Suppressor macrophage treated with lipopolysaccharide for 4 hours (primary cell): ENCODE measurements around the gene GTF2F1.
"Not testable (repeated sequence)": the region's sequence is repeated elsewhere in the genome, so short reads cannot be mapped to it uniquely, and the experiment has no call there.

Experiments used
- DNase-seq: peaks from one replicate; pipeline ENCODE4 v3.0.0-alpha.2; 2020

Gene GTF2F1

DNA sequence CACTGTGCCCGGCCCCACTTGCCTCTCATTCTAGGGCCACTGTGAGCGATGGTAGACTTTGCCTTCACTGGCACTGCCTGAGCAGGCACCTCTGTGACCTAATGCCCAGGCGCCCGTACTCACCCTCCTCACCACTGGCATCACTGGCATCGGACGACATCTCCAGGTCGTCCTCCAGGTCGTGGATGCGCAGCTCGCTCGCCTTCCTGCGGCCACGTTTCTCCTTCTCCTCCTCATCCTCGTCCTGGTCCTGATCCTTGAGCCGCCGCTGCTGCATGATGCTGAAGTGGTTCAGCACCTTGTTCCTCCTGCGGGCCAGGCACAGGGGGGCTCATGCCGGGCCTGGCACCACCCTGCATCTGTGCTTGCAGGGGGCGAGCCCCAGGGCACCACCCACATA is 9.8 kb downstream of the GTF2F1 start:
- DNase-seq: no peak

DNA sequence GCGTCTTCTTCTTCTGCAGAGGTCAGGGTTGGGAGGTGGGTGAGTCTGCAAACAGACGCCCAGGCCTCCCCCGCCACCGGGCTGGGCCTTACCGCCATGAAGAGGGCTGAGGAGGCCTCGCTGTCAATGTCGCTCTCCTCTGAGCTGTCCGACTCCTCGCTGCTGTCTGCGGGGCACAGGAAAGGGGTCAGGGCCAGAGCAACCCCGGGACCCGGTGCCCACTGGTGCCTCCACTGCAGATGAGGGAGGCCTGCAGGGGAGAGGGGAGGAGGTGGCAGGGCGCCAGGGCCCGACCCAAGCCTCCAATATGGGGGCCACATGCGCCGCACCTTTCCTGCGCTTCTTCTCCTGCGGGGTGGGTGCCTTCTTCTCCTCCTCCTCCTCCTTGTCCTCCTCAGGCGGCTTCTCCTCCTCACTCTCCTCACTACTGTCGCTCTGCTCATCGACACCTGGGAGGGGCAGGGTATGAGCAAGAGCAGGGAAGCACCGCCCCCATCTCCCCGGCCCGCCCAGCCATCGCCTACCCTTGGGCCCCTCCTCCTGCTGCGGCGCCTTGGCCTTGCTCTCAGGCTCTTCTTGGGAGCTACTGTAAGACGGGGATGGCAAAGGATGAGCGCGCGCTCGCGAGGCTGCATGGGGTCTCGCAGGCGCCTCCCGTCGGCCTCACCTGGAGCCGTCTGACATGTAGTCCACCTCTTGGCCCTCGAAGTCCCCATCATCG is 11.8 kb downstream of the GTF2F1 start:
- DNase-seq: no peak

DNA sequence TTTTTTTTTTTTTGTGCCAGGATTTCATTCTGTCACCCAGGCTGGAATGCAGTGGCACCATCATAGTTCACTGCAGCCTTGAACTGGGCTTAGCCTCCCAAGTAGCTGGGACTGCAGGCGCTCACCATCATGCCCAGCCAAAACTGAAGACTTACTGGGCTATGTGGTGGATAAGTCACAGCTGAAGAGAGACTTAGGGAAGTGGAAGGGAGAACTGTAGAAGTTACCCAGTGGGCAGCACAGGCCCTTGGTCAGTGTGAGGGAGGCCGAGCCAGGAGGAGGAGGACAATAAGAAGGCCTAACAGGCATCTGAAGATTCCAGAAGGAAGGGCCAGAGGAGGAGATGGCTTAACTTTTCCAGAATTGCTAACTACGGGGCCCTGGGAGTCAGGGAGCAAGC is 13.2 kb downstream of the GTF2F1 start:
- no peak for DNase-seq

DNA sequence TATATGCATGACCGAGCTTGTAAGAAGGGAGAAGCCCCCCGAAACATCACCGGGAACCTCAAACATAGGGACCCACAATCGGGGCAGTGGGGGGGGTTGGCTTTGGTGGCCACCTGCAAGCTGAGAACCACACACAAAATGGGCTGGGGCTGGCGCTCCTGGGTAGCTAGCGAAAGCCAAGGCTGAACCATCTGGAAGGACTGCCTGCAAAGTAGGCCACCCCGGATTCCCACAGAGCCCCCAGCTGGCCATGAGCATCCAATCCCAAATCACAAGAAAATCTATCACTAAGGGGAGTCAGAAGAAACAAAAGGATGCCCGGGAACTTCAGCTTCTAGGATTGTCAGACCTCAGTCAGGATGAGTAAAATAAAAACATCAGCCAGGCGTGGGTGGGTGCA is 14.5 kb downstream of the GTF2F1 start:
- no peak for DNase-seq

DNA sequence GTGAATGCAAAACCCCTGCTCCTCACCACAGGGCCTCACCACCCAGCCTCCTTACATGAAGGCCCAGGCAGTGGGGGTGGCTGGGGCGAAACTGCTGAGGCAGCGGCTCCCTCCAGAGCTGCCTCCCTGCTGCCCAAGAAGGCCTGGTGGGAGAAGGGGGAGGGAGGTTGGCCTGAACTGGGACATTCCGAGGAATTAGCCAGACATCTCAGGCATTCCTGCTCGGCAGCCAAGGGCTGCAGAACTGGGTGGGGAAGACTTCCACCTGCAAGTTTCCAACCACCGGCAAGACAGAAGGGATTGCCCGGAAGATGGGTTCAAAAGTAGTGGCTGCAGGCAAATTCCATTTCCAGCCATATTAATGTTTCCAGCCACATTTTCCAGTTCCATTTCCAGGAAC is 14.9 kb downstream of the GTF2F1 start:
- DNase-seq: no peak

DNA sequence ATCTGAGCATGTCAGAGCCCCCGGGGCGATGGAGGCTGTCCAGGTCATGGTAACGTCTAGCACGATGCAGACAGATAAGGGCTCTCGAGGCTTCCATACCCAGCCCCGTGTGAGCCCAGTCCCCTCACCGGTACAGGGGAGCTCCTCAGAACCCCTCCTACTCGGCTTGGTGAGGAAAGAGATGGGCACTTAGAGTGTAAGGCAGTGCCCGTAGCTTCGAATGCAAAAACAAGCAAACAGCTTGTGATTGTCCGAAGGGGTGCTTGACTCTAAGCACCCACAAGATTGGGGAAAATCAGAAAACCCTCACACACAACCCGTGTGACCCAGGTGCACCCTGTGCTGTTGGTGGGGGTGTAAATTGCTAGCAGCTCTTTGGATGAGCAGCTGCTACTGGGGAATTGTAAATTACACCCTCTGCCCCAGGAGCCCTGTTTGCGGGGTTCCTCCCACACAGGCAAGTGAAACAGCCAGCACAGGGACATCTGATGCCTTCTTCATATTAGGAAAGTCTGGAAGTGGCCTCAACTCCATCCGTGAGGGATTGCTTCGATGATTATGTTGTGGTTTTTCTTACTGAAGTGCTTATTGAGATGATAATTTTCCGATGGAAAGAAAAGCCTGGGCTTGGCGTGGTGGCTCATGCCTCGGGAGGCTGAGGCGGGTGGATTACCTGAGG is 16.3 kb downstream of the GTF2F1 start:
- DNase-seq: no peak

DNA sequence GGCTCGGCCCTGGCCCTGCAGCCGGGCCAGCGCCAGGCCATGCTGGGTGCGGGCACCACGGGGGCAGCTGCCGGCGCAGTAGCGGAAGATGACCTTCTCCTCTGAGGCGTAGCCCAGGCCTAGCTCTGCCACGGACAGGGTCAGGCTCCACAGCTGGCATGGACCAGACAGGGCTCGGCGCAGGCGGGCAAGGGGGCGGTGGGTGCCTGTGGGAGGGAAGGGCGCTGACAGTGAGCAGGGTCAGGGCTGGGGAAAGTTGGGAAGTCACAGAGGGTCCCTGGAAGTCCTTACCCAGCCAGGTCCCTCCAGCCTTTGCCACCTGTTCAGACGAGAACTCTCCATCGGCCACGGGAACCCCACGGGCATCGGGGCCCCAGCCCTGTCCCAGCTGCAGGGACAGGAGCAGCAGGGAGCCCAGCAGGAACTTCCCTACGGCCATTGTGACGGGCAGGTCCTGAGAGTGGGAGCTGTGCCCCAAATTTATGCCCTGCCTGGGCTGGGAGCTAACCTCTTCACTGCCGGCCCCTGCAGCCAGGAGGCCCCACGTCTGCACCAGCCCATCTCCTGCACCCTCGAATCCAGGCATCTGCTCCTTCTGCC is 17.5 kb downstream of the GTF2F1 start, which contains the start of gene PSPN:
TSS of gene PSPN (minus strand) at position 523 of the 600 bp plus-strand sequence. CDS start at position 439, 84 bp downstream.
- DNase-seq: no peak

DNA sequence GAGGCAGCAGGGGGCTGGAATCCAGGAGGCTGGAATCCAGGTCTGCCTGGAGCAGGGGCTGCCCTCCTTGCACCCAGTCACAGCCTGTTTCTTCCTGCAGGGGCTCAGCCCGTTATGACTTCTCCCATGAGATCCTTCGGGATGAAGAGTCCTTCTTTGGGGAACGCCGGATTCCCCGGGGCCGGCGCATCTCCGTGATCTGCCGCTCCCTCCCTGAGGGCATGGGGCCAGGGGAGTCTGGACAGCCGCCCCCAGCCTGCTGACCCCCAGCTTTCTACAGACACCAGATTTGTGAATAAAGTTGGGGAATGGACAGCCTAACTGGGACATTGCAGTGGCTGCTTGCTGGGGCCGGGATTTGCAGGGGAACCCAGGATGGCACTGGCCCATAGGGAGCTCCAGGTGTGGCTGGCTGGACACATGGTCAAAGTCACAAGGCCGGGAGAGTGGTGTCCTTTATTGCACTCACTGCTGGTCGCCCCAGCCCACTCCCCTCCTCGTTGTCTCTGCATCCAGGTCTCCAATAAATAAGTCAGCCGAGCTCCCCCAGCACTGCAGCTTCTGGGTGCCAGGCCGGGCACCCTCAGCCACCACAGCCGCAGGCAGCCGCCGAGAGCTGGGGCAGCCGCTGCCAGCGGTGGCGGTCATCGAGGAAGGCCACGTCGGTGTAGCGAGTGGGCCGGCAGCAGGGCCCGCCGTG is 18.1 kb downstream of the GTF2F1 start:
- no peak for DNase-seq

DNA sequence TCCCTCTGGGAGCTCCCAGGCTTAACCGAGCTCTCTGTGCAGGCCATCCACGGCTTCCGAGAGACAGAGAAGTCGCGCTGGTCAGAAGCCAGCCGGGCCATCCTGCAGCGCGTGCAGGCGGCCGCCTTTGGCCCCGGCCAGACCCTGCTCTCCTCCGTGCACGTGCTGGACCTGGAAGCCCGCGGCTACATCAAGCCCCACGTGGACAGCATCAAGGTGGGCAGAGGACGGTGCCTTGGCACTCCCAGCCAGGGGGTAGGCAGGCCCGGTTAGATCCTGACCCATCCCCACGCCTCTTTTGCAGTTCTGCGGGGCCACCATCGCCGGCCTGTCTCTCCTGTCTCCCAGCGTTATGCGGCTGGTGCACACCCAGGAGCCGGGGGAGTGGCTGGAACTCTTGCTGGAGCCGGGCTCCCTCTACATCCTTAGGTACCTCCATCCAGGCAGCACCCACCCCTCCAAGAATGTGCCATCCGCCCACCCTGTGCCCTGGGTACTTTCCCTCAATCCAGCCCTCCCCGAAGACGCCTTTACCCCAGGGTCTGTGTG is 18.7 kb downstream of the GTF2F1 start:
- DNase-seq: no peak

DNA sequence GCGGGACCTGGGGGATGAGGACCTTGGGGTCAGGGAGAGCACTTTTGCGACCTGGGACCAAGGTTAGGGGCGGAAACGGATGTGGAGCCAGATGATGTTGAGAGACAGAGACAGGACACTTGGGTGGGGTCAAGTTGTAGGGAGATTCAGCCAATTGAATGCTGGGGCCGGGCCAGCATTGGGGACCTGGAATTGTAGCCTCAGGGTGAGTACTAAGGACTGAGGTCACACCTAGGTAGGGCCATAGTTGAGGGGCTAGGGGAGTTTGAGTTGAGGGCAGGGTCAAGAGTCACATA is 19.2 kb downstream of the GTF2F1 start:
- DNase-seq: no peak

DNA sequence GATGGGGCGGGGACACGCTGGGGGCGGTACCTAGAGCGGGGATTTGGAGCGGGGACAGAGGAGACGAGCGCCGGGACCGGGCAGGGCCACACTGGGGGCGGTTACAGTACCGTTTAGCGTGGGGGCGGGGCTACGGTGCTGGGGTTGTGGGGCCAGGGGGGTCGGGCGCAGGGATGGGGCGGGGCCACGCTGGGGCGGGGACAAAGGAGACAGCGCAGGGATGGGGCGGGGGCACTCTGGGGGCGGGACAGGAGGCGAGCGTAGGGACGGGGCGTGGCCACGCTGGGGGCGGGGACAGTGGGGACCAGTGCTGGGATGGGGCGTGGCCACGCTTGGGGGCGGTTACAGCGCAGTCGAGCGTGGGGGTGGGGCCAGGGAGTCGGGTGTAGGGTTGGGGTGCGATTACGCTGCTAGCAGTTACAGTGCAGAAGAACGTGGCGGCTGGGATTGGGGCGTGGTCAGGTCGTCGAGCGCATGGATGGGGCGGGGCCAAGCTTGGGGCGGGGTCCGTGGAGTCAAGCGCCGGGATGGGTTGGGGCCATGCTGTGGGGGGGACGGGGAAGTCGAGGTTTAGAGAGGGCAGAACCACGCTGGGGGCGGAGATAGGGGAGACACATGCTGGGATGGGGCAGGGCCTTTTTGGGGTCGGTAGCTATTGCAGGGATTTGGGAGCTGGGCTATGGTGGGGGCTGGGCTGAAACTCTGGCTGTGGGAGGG is 19.7 kb downstream of the GTF2F1 start:
- DNase-seq: peak; percentile 99

DNA sequence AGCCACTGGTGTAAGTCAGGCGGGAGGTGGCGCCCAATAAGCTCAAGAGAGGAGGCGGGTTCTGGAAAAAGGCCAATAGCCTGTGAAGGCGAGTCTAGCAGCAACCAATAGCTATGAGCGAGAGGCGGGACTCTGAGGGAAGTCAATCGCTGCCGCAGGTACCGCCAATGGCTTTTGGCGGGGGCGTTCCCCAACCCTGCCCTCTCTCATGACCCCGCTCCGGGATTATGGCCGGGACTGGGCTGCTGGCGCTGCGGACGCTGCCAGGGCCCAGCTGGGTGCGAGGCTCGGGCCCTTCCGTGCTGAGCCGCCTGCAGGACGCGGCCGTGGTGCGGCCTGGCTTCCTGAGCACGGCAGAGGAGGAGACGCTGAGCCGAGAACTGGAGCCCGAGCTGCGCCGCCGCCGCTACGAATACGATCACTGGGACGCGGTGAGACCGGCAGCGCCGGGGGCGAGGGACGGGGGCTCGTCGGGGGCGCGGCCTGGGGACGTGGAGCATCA is 20.3 kb downstream of the GTF2F1 start, which contains the start of gene ALKBH7:
TSS of gene ALKBH7 (plus strand) at position 201 of the 502 bp plus-strand sequence. CDS start at position 228, 27 bp downstream.
- peak; percentile 100 for DNase-seq

DNA sequence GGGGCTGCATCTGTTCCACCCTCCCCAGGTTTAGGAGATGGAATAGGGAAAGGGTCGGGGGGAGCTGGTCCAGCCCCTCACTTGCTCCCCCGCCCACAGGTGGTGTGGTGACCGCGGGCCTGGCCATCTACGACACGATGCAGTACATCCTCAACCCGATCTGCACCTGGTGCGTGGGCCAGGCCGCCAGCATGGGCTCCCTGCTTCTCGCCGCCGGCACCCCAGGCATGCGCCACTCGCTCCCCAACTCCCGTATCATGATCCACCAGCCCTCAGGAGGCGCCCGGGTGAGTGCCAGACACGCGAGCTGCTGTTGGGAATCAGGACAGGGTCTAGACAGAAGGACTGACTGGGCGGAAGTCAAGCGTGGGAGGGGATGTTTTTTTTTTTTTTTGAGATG is 28.6 kb downstream of the GTF2F1 start:
- DNase-seq: no peak

DNA sequence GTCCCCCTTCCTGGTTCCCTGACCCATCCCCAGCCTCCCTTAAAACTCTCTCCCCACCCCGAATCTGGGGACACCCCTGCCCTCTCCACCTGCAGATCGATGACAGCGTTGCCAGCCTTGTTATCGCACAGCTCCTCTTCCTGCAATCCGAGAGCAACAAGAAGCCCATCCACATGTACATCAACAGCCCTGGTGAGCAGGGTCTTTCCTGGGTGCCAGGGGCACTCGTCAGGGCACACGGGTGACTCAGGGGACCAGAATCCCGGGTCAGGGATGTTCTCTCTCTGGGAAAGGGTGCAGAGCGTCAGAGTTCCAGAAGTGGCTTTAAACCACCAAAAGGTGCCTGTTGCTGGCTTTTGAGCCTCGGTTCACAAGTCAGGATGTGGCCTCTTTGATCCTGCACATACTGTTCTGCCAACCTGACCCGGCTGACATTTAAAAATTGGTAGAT is 30.6 kb downstream of the GTF2F1 start:
- no peak for DNase-seq

DNA sequence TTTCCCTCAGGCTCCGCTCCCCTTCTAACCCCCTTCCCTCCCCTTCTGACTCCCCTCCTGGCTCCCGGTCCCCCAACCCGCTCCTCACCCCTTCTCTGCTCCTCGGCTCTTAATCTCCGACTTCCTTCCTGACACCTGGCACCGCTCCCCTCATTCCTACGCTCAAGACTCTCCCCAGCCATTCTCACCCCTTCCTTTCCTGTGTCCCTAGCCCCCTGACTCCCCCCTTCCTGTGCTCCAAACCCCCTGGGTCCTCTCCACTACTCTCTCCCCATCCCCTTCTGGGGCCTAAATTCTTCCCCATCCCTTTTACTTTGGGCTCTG is 31.0 kb downstream of the GTF2F1 start:
- DNase-seq: no peak

DNA sequence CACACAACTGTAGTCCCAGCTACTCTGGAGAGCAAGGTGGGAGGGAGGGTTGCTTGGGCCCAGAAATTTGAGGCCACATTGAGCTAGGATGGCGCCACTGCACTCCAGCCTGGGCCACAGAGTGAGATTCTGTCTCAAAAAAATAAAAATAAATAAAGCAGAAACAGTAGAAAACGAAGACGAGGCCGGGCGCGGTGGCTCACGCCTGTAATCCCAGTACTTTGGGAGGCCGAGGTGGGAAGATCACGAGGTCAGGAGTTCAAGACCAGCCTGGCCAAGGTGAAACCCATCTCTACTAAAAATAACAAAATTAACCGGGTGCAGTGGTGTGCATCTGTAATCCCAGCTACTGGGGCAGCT is 32.1 kb downstream of the GTF2F1 start:
- not testable (repeated sequence) for DNase-seq

DNA sequence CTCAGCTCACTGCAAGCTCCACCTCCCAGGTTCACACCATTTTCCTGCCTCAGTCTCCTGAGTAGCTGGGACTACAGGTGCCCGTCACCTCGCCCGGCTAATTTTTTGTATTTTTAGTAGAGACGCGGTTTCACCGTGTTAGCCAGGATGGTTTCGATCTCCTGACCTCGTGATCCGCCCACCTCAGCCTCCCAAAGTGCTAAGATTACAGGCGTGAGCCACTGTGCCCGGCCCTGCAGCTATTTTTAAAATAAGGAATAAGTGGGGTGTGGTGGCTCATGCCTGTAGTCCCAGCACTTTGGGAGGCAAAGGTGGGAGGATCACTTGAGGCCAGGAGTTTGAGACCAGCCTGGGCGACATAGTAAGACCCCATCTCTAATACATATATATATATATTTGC is 32.5 kb downstream of the GTF2F1 start:
- DNase-seq: not testable (repeated sequence)

DNA sequence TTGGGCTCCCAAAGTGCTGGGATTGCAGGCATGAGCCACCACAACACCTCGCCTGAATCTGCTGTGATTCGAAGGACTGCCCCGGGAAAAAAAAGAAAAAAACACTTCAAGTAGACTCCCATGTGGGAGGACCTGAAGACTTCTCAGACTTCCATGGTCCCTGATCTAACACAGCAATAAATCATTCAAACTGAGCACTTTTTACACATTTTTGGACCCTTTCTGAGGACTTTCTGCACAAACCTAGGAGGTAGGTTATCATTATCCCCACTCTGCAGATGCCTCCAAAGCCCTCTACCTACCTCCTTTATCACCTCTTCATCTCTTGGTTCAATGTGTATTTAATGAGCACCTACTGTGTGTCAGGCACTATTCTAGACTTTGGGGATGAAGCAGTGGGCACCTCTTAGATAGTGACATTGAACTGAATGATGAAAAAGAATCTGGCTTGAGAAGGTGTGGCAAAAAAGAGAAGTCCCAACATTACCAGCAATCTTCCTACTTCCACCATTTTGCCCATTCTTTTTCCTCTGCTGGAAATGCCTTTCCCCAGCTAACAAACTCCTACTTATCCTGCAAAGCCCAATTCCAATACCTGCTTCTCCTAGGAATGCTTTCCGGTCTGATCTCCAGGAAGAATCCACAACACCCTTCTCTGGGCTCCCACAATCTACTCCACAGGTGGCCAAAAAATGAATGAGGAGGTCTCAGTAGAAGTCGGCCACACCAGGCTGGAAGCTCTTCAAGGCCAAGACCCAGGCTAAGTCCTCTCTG is 33.2 kb downstream of the GTF2F1 start:
- no peak for DNase-seq

DNA sequence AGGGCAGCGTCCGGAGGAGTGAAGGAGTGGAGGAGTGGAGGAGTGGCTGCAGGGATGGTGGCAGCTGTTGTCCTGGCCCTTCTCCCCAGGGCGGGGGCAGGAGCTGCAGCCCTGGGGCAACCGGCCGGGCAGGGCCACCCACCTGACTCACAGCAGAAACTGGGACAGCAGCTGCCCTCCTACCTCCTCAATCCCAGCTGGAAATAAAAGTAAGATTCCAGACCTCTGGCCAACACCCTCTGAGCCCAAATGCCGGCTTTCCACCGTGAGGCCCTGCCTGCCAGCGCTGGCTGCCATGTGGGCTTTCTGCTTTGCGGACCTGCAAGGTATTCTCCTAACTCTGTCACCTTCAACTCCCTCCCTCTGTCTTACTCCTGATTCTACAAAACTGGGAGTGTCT is 35.0 kb downstream of the GTF2F1 start:
- no peak for DNase-seq

DNA sequence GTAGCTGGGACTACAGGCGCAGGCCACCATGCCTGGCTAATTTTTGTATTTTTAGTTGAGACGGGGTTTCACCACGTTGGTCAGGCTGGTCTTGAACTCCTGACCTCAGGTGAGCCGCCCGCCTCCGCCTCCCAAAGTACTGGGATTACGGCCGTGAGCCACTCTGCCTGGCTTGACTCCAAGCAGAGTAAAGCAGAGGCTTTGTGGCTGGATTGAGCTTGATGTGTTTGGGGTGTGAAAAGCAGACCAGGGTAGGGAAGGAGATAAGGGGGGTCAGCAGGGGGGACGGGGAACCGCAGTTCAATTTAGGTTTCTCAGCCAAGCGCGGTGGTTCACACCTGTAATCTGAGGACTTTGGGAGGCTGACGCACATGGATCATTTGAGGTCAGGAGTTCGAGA is 35.8 kb downstream of the GTF2F1 start:
- no peak for DNase-seq

DNA sequence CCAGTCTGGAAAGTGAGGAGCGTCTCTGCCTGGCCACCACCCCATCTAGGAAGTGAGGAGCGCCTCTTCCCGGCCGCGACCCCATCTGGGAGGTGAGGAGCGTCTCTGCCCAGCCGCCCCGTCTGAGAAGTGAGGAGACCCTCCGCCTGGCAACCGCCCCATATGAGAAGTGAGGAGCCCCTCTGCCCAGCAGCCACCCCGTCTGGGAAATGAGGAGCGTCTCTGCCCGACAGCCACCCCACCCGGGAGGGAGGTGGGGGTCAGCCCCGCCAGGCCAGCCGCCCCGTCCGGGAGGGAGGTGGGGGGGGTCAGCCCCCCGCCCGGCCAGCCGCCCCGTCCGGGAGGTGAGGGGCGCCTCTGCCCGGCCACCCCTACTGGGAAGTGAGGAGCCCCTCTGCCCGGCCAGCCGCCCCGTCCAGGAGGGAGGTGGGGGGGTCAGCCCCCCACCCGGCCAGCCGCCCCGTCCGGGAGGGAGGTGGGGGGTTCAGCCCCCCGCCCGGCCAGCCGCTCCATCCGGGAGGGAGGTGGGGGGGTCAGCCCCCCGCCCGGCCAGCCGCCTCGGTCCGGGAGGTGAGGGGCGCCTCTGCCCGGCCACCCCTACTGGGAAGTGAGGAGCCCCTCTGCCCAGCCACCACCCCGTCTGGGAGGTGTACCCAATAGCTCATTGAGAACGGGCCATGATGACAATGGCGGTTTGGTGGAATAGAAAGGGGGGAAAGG is 37.5 kb downstream of the GTF2F1 start:
- not testable (repeated sequence) for DNase-seq
